Left ventricle myocardium inferior (tissue), 1 donor: ENCODE results near the gene ERI3. TPM values are rescaled to one million over a fixed set of nuclear protein-coding genes. Genes with fewer than 3 reads are reported as not detected.

ENCODE experiments used
- DNase-seq: peaks from one replicate; pipeline ENCODE4 v3.0.0-alpha.2; 2020
- H3K27ac ChIP-seq: fragments of 200-600 bp; replicated peaks from 2 replicates; pipeline ENCODE4 v1.8.0; 2021
- H3K27me3 ChIP-seq: fragments of 200-600 bp; 2 replicates; pipeline ENCODE4 v1.8.0; 2021; ENCODE audit warnings: low read depth
- H3K36me3 ChIP-seq: fragments of 200-600 bp; 2 replicates; pipeline ENCODE4 v1.8.0; 2021
- H3K4me1 ChIP-seq: fragments of 200-600 bp; 2 replicates; pipeline ENCODE4 v1.8.0; 2021
- H3K4me3 ChIP-seq: fragments of 200-600 bp; 2 replicates; pipeline ENCODE4 v1.8.0; 2021; ENCODE audit warnings: mild to moderate bottlenecking, moderate library complexity
- H3K9me3 ChIP-seq: fragments of 200-600 bp; replicated peaks from 2 replicates; pipeline ENCODE4 v1.8.0; 2021
- CTCF ChIP-seq: fragments of 200-600 bp; IDR thresholded peaks from 2 replicates; pipeline ENCODE4 v1.8.0; 2021; ENCODE audit warnings: antibody characterized with exemption, mild to moderate bottlenecking, borderline replicate concordance
- intact Hi-C: fragments of 100-400 bp; cut with micrococcal nuclease; formaldehyde crosslinking; loops from one replicate; pipeline ENCODE4 v1.11.0; 2022
- total RNA-seq: library from RNA; stranded (reverse); fragmentation: NEBNext Ultra II Directional; extraction: Animal tissue kit (Norgen Biotek cat#: 25700); gene quantifications from one replicate; pipeline ENCODE4 v1.2.1, GENCODE V29; 2021
- donor health status: DM: no; HTN: yes; CAD: no; lungs with severe emphysema.

The ERI3 gene
- total RNA-seq, 1 donor from 2014 or later, result 50.4 TPM

- Histone ChIP-seq H3K27me3 (no peaks in the 10 kb centered on the region), H3K27ac (no peak overlapping the region), H3K4me3 (no peak overlapping the region), H3K9me3 (no peaks in the 10 kb centered on the region), H3K36me3 (peaks cover 58% of the 10 kb centered on the region), H3K4me1 (peaks cover 9% of the 10 kb centered on the region)
- TF ChIP-seq CTCF, result no peak
- intact Hi-C loops, result loop anchor here (10.0 kb wide), 1 partner anchor 96 kb away; no protein-coding TSS in a partner anchor
- no peak for DNase-seq
Measured at GRCh38 chr1:44219301-44219626, 135.8 kb downstream of the ERI3 start.

- intact Hi-C loops, result loop anchor here (10.0 kb wide), 1 partner anchor 96 kb away; no protein-coding TSS in a partner anchor
- H3K27me3 ChIP-seq, result no peaks in the 10 kb centered on the region
- H3K36me3 ChIP-seq, result peaks cover 58% of the 10 kb centered on the region
- no peak for DNase-seq
- no peak overlapping the region for H3K27ac ChIP-seq
- no peaks in the 10 kb centered on the region for H3K9me3 ChIP-seq
- peaks cover 15% of the 10 kb centered on the region for H3K4me1 ChIP-seq
- no peak for TF ChIP-seq CTCF
- no peak overlapping the region for H3K4me3 ChIP-seq
Measured at GRCh38 chr1:44218503-44219300, 136.4 kb downstream of the ERI3 start.

GRCh38 chr1:44217809-44218410 is 137.1 kb downstream of the ERI3 start:
- H3K36me3 ChIP-seq, result peaks cover 58% of the 10 kb centered on the region
- peak overlapping the region; percentile 27 for H3K27ac ChIP-seq
- peaks cover 19% of the 10 kb centered on the region for H3K4me1 ChIP-seq
- TF ChIP-seq CTCF, result peak; percentile 91
- H3K9me3 ChIP-seq, result no peaks in the 10 kb centered on the region
- intact Hi-C loops, result loop anchor here (10.0 kb wide), 1 partner anchor 97 kb away; no protein-coding TSS in a partner anchor
- H3K27me3 ChIP-seq, result no peaks in the 10 kb centered on the region
- no peak overlapping the region for H3K4me3 ChIP-seq
- peak; percentile 67 for DNase-seq

- peak within 1 kb of the TSS; percentile 85 for H3K4me3 ChIP-seq
- intact Hi-C loops, result loop anchor here (10.0 kb wide), 1 partner anchor 101 kb away; no protein-coding TSS in a partner anchor
- no peak for TF ChIP-seq CTCF
- peak; percentile 80 for DNase-seq
- H3K4me1 ChIP-seq, result peaks cover 25% of the 10 kb centered on the region
- H3K36me3 ChIP-seq, result peaks cover 21% of the 10 kb centered on the region
- no peaks in the 10 kb centered on the region for H3K27me3 ChIP-seq
- H3K27ac ChIP-seq, result peak within 1 kb of the TSS; percentile 90
- H3K9me3 ChIP-seq, result no peaks in the 10 kb centered on the region
Measured at GRCh38 chr1:44213222-44214112, 141.6 kb downstream of the ERI3 start, which contains the start of gene DMAP1. DMAP1 (plus strand) TSS chr1:44213471; CDS start chr1:44213754, 283 bp downstream.
